NOMO-1 treated with dmso at 0.1 percent for 144 hours (cell line): ENCODE measurements around the gene ZNF592.

Experiments
- DNase-seq: peaks from one replicate; lab custom pipeline; 2025; ENCODE audit not compliant: unreplicated experiment; lab: John Stamatoyannopoulos, UW

The ZNF592 gene

DNA sequence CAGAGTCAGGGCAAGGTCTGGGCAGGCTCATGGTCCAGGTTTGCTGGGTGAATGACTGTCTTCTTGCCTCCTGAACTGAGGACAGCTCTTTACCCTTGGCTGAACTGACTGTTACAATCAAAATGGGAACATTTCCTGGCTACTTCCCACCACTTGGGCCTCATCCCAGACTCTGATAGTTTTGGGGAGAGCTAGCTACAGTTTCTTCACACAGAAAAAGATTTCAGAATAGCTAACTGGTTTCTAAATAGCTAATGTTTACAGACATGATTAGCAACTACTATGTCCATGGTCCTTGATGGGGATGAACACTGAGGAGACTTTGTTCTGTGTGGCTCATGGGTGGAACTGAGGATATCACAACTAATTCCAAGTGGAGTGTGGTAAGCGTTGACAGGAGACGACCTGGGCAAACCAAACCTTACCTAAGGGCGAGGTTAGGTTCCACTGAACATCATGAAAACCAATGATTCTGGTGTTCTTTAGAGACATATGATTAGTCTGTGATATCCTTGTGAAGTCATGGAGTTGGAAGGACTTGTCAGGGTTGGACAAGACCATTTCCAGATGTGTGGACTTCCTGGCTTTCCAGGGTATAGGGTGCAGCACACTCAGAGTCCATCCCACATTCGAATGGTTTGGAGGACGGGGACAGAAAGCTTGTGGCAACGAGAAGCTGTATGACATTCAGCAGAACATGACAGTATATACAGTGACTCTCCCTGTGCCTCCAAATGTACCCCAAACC, 76.0 kb downstream of the ZNF592 start:
- no peak for DNase-seq

DNA sequence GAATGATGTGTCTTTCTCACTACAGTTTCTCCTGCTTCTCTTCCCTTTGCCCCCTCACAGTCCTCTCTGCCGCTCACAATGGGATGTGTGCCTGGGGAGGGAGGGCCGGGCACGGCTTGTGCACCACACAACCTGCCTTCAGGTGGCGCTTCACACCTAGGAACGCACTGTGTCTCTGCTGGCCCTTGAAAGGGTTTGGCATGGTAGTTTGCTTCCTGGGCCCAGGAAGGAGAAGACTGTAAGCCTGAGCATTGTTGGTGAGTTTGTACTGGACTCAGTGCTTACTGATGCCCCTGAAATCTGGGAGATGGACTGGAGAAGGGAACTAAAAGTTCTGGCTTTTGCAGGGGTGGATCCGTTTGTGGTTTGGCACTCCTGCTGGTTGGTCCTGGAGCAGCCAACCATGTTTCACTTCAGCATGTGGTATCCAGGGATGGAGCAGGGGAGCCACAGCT, 78.0 kb downstream of the ZNF592 start:
- DNase-seq = no peak

DNA sequence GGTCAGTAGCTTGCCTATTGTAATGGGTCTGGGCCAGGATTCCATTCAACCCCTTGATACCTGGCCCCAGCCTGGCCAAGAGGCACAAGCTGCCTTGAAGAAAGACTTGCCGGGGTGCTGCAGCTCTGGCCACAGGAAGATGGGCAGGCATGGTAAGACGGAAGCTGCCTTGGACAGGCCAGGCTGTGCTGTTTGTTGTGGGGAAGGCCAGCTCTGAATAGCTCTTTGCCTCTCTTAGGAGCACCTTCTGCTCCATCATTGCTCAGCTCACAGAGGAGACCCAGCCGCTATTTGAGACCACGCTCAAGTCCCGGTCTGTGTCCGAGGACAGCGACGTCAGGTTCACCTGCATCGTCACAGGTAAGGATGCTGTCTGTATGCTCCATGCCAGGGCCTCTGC, 78.9 kb downstream of the ZNF592 start:
- DNase-seq = no peak

DNA sequence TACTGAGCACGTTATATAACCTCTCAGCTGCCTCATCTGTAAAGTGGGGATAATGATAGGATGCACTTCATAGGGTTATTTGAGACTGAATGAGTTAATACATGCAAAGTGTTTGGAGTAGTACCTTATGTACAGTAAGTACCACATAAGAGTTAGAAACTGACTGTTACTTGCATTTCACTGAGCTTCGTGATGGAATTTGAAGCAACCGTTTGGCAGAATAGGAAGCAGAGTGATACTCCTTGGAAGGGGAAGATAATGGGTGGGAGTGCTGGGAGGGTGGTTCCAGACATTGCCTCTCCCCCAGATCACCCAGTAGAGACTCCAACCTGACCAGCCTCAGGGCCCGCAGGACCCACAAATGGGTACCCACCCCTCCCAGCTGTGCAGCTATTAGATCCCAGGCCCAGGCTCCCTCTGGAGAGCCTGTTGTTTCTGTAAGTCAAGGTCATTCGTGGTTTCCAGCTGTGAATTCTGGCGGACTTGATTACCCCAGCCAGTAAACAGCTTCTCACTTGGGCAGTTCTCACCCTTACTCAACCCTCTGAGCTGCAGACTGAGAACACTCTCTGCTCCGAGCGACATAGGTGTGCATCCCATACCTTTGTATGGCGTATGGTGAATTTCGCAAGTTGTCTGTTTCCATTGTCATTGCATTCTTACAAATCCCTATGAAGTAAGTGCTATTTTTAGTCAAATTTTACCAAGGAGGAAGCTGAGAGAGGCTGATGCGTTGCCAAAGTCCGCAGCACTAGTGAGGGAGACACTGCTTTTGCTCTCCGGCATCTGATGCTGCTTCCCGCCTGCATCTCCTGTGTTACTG, 79.9 kb downstream of the ZNF592 start:
- no peak for DNase-seq

DNA sequence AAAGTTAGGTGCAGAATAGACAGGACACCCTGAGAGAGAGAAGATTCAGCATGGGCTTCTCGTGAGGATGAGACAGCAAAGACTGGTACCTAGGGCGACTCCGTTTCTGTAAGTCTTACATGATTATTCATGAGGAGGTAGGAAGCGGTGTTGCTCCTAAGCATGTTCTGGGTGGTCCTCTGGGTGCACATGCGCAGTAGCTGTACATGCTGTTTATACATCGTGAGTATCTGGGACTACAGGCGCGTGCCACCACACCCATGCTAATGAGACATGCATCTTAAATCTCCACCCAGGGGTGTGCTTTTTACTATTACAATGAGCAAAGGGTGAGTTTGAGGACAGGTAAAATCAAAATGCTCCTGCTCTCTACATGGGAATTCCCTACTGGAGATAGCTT, 81.0 kb downstream of the ZNF592 start:
- no peak for DNase-seq

DNA sequence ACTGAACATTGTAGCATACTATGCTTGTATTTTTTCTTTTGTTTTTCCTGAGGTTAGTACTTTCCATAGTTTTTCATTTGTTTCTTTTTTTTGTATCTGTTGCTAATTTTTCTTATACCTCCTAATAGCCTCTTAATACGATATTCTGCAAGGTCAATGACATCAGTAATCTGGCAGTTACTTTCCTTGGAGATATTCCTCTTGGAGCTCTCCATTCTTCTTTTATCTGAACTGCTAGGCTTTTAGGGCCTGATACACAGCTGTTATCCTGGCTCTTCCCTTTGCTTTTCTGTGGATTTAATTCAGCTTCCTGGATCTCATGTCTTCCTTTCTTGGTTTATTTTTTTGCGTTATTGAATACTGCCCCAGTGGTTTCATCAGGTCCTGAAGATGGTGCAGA, 81.6 kb downstream of the ZNF592 start:
- no peak for DNase-seq

DNA sequence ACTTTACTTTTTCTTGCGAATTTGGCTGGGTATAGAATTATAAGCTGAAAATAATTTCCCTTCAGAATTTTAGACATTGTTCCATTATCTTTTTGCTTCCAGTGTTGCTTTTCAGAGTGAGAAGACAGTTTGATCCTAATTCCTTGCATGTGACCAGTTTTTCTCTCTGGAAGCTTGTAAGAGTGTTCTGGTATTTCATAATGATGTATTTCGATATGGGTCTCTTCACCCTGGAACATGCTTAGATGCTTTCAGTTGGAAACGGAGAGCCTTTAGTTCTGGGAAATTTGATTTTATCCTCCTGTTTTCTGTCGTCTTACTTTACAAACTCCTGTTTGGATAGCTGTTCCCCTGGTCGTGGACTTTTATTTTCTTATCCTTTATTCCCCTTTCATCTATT, 82.6 kb downstream of the ZNF592 start:
- no peak for DNase-seq

DNA sequence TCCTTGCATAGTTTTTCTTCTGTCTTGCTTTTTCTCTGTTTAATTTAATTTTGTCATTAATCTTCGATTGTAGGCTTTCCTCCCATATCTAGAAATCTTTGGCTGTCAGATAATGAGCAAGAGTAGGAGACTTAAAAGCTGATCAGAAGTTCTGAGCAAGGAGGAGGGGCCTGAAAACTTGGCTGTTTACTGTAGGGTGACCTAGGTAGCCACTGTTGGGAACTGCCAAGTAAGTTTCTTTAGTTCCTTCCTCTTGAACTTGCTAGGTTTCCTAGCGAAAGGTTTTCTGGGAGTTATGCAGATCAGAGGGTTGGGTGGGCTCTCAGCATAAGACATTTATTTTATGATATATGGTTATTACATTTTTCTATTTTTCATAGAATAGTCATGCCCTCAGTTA, 83.2 kb downstream of the ZNF592 start:
- DNase-seq = no peak

DNA sequence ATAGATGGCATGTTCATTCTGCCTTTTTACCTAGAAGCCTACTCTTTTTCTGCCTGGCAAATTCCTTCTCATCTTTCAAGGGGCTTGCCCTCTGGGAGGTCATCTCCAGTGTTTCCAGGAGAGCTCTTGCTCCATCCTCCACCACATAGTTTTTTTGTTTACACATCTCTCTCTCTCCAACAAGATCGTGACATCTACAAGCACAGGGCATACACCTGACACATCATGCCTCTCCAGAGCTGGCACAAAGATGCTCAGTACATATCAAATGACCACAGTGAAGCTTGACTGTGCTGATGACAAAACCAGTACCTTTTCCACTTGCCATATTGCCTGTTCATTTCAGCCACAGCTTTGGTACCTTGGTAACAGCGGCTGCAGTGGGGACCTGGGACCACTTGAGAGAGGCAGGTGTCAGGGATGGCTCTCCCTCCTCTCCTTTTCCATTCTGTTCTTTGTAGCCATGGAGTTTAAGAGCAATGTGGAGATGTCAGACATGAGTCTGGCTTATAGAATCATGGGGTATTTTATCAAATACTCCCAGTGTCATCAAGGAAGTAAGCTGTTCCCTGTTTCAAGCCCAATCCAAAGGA, 84.2 kb downstream of the ZNF592 start:
- DNase-seq = no peak

DNA sequence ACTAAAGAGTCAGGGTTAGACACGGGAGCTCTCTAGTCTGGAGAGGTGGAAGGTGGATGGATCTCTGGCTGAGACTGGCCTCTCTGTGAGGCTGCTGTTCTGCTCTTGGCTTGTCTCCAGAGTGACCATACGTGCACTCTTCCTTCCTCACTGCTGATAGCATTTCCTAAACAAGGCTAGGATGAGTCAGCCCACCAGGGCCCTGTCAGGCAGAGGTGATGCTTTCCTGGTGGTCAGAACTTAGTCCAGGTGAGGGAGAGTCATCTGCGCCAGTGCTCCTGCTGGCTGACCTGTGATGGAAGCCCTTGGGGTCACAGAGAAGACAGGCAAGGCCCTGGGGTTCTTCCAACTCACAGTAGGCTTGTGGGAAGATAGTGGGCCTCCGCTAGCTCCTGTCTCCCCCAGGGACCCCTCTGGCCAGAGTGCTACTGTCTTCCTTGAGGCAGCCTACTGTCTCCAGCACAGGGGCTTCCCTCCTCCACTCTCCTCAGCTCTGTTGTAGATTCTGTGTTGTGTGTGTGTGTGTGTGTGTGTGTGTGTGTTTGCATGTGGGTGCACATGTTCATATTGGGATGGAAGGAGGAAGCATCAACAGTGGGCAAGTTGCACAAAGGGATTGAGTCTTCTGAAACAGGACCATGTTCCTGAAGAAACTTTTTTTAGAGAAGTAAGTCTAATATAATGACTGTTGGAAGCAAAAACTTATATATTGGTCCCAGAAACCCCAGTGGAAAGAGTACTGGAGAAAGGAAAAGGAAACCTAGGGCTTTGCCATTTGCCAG, 85.2 kb downstream of the ZNF592 start:
- no peak for DNase-seq

DNA sequence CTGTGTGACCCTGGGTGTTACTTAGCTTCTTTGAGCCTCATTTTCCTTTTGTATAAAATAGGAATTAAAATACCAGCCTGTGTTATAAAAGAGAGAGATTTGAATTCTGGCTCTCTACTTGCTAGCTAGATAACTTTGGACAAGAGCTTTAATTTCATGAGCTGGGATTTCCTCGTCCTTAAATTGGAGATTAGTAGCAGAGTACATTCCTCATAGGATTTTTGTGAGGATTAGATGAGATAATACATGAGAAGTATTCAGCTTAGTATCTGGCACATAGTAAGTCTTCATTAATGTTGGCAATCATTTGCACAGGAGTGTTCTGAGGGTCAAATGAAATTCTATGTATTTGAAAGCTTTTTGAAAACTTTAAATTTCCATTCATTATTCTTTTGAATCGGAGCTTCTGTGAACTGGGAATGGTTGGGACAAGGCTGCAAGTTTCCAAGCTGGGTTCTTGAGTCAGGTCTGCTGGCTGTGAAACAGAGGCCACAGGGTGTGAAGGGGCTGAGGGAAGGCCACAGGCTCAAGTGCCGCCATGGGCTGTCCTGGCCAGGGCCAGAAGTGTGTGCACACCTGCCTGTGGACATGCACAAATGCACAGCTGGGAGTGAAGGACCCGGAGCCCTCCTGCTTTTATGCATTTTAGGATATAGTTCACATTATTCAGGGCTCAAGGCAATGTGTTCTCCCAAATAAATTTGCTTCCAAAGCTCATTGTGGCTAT, 86.0 kb downstream of the ZNF592 start:
- no peak for DNase-seq

DNA sequence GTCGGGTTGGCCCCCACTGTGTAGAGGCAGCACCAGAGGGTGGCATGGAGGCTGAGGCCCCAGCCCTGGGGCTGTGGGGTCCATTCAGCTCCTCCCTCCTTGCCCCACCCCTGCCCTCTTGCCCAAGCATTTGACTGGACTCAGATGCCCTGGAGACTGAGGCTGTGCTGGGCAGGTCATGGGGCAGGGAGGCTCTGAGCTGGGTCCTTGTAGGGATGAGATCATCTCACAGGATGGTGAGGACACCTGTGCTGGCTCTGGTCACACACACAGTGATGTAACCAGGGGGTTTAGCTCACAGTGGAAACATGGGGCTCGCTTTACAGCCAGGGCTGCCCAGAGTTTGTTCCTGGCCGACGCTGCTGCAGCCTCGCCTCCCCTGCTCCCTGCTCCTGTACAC, 86.6 kb downstream of the ZNF592 start:
- no peak for DNase-seq

DNA sequence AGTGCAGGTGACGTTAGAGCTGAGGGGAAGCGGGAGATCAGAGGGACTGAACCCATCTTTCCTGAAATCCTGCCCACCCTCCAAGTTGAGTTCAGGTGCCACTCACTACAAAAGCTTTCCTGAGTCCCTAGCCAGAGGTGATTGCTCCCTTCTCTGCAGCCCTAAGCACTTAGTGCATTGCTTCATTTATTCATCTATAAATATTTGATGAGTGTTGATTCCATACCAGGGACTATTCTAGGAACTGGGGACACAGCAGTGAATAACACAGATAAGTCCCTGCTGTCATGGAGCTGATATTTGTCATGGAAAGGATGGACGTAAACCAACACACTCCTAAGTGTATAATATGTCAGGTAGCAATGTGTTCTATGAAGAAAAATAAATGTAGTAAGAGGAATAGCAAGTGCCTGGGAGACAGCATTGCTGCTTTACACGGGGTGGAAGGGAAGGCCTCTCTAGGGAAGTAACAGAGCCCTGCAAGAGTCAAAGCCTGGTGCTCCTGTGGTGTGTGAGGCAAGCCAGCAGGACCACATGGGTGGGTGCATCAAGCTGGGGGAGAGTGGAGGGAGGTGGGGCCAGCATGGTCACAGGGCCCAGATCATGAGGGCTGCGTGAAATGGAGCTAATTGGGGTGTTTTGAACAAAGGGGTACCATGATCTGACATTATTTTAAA, 87.4 kb downstream of the ZNF592 start:
- DNase-seq = no peak

DNA sequence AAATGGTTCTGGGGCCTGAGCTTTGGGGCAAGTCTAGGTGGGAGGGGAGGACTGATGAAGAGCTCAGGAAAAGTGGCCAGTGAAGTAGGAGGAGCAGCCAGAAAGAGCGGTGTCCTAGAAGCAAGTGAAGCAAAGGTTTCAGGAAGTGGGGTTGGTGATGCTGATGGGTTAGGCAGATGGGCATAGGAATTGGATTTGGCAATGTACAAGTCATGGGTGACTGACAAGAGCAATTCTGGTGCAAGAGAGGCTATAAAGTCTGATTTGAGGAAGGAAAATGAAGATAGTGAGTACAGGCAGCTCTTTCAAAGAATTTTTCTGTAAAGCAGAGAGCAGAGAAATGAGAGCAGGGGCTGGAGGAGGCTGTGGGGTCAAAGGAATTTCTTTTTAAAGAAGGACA, 88.5 kb downstream of the ZNF592 start:
- DNase-seq = no peak

DNA sequence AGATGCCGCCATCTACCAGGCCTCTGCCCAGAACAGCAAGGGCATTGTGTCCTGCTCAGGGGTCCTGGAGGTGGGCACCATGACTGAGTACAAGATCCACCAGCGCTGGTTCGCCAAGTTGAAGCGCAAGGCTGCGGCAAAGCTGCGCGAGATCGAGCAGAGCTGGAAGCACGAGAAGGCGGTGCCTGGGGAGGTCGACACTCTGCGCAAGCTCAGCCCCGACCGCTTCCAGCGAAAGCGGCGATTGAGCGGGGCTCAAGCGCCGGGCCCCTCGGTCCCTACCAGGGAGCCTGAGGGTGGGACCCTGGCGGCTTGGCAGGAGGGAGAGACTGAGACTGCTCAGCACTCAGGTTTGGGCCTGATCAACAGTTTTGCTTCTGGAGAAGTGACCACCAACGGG, 91.3 kb downstream of the ZNF592 start:
- DNase-seq = no peak

DNA sequence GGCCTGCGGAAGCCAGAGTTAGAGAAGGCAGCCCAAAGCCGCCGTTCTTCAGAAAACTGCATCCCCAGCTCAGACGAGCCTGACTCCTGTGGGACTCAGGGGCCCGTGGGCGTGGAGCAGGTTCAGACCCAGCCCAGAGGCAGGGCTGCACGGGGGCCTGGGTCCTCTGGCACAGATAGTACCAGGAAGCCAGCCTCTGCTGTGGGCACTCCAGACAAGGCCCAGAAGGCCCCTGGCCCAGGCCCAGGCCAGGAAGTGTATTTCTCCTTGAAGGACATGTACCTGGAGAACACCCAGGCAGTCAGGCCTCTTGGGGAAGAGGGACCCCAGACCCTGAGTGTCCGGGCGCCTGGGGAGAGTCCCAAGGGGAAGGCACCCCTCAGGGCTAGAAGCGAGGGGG, 91.9 kb downstream of the ZNF592 start:
- DNase-seq = no peak

DNA sequence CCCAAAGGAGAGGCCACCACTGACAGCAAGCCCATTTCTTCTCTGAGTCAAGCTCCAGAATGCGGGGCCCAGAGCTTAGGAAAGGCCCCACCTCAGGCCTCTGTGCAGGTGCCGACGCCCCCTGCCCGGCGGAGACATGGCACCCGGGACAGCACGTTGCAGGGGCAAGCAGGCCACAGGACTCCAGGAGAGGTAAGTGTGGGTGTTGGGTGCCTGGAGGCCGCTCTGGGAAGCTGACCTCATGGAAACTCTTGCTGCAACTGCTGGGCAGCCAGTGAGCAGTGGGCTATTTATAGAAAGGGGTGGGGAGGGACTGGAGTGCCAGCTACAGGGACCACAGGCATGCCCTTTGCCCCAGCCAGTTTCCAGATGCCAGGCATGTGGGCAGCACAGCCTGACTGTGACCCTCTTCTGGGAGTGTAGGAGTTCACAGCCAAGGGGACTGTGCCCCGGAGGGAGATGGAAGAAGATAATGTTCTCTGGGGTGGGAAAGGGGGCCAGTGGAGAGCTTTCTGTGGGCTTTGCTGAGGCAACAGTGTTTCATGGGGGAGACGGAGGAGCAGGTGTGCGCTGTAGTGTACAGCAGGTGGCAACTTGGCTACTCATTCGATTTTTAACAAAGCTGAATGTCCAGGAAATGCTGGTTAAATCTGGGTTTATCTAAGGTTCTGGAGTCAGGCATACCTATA, 92.5 kb downstream of the ZNF592 start:
- no peak for DNase-seq

DNA sequence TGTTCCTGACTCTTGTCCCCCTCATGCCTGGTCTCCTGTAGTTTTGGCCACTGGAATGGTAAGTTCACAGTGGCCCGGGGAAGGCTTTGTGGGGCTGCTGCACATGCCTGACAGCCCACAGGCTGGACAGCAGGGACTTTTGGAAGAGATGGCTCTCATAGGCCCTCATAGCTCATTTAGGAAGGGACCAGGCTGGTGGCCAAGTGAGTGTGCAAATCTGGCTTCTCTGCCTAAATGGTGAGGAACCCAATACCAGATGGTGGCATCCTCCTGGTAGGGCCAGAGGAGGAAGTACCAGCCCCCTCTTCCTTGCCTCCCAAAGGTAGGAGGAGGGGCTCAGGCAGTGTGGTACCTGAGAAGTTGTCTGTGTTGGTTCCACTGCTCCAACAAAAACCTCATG, 94.4 kb downstream of the ZNF592 start:
- no peak for DNase-seq

DNA sequence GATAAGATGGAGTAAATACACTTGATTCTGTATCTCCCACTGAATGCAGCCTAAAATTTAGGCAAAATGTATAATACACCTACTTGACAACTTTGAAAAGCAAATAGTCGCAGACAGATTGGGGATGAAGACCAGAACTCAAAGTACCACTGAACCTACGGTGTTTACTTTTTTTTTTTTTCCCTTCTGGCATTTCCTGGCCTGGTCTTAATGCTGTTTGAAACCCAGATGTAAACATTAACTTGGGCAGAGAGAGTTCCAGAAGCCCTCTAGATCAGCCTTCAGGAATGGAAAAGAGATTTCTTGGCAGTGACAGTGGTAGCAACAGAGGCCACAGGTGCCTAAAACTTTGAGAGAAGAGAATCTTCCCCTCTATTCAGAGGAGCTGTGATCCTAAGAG, 96.6 kb downstream of the ZNF592 start:
- no peak for DNase-seq

DNA sequence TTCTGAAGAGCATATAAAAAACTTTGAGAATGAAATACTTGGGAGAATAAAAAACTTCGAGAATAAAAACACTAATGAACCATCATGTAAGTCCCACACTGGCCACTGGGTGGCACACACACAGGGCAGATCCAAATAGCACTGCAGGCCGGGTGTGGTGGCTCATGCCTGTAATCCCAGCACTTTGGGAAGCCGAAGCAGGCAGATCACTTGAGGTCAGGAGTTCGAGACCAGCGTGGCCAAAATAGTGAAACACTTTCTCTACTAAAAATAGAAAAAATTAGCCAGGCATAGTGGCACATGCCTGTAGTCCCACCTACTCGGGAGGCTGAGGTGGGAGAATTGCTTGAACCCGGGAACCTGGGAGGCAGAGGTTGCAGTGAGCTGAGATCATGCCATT, 97.2 kb downstream of the ZNF592 start:
- peak; percentile 28 for DNase-seq
